HG02852 (cell line): Measurements from ENCODE around the gene LIG1.
"Not testable (repeated sequence)": the region's sequence is repeated elsewhere in the genome, so short reads cannot be mapped to it uniquely, and the experiment has no call there.

ENCODE experiments used
- ATAC-seq: cut with Tn5 transposase; IDR thresholded peaks from one replicate; pipeline ENCODE4 v1.9.1; 2021; ENCODE audit warnings: mild to moderate bottlenecking, moderate library complexity; ENCODE audit not compliant: unreplicated experiment

LIG1 gene

DNA sequence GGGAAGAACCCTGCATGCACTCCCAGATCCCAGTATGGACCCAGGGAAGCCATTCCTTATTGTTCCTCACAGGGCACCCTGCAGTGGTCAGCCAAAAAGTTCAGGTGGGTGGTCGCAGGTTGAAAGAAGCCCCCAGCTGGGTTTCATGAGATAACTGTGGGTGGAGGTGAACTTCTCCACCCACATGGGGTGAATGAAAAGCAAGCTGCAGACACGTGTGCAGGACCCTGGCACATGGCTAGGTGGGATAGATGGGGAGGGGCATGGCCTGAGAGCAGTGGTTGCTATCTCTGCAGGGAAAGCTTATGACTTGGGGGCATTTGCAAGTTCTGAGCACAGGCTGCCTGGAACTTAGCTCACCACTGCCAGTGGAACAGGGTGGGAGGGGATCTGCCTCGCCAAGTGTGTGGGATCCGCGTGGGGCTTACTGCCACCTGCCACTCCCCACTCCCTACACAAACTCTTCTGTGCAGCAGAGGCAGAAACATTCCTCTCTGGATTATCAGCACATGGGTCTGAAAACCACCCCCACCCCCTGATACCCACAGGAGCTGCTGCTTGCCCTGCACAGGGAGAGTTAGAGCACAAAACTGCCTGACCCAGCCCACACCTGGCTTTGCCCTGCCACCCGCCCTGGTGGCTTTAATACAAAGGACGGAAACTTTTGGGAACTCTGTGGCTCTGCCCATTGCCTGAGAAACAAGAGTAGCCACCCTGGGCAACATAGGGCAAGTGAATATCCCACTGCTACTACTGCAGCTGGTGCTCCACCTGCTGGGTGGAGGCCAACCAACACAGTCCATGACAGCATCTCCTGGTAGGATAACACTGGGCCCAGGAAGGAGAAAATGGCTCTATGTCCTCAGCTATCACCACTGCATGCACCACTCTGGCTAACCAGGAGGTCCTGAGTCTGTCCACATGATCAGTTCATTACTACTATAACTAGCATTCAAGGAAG is 84.0 kb downstream of the LIG1 start:
- no peak for ATAC-seq

- no peak for ATAC-seq
Measured at GRCh38 chr19:48085076-48085475, 85.1 kb downstream of the LIG1 start.

DNA sequence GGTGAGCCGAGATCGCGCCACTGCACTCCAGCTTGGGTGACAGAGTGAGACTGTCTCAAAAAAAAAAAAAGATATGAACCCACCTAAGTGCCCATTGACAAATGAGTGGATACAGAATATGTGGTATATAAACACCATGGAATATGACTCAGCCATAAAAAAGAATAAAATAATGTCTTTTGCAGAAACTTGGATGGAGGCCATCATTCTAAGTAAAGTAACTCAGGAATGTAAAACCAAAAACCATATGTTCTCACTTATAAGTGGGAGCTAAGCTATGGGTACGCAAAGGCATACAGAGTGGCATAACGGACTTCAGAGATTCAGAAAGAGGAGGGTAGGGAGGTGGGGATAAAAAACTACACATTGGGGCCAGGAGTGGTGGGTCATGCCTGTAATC is 89.0 kb downstream of the LIG1 start:
- ATAC-seq, result no peak

DNA sequence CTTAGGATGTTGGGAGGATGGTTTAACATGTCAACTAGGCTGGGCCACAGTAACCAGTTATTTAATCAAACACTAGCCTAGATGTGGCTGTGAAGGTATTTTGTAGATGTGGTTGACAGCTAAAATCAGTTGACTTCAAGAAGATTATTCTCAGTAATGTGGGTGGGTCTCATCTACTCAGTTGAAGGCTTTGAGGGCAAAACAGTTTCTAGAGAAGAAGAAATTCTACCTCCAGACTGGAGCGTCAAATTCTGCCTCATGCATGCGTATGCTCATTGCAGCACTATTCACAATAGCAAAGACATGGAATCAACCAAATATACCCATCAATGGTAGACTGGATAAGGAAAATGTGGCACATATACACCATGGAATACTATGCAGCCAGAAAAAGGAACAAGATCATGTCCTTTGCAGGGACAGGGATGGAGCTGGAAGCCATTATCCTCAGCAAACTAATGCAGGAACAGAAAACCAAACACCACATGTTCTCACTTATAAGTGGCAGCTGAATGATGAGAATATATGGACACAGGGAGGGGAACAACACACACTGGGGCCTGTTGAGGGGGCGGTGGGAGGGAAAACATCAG is 99.9 kb downstream of the LIG1 start:
- ATAC-seq, result not testable (repeated sequence)

DNA sequence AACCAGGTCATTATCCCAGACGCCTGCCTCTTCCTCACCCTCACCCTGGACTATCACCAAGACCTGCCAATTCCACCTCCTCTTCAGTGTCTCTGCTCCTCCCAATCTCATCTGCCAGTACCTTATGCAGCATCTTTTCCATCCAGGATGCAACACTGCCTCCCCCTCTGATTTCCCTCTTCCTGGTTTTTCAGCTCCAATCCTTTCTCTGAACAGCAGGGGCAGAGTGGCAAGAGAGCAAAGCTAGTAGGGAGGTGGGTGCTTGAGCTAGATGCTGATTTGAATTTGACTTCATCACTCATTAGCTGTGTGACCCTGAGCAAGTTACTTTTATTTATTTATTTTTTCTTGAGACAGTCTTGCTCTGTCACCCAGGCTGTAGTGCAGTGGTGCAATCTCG is 100.7 kb downstream of the LIG1 start:
- ATAC-seq, result no peak
